GM12874 (cell line): ENCODE data around the gene RAMP1.

Experiments used
- CTCF ChIP-seq: IDR thresholded peaks from 2 replicates; pipeline ENCODE4 v1.5.1; 2011; ENCODE audit warnings: low read depth, mild to moderate bottlenecking, control low read depth, low read length, moderate library complexity; ENCODE audit not compliant: insufficient read depth

Gene RAMP1

GRCh38 chr2:237869343-237870102, 10.1 kb downstream of the RAMP1 start:
- TF ChIP-seq CTCF = no peak

GRCh38 chr2:237870126-237870525, 10.7 kb downstream of the RAMP1 start:
- TF ChIP-seq CTCF = no peak

- no peak for TF ChIP-seq CTCF
Measured at GRCh38 chr2:237870754-237871651, 11.6 kb downstream of the RAMP1 start.

- TF ChIP-seq CTCF = no peak
Measured at GRCh38 chr2:237872178-237872887, 12.9 kb downstream of the RAMP1 start.

GRCh38 chr2:237873421-237873831, 14.0 kb downstream of the RAMP1 start:
- no peak for TF ChIP-seq CTCF

- no peak for TF ChIP-seq CTCF
Measured at GRCh38 chr2:237873897-237874551, 14.6 kb downstream of the RAMP1 start.
